NCI-H2196 treated with DMSO at 0.1 percent for 48 hours (cell line): Measurements from ENCODE around the gene RASSF7.

ENCODE experiments used
- DNase-seq: peaks from one replicate; lab custom pipeline; 2025; ENCODE audit not compliant: unreplicated experiment; lab: John Stamatoyannopoulos, UW

RASSF7 gene

DNA sequence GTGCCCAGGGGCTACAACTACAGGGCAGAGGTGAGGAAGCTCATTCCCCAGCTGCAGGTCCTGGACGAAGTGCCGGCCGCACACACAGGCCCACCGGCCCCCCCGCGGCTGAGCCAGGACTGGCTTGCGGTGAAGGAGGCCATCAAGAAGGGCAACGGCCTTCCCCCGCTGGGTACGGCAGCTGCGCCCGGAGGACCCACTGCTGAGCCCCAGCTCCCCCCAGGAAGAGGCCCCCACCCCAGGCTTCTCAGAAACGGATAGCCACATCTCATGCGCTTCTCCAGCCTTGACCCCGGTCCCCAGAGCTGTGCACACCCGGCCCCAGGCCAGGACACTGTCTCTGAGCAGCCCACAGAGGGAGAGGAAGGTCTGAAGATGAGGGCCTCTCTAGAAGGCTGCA lies 9.6 kb upstream of the RASSF7 start:
- no peak for DNase-seq

DNA sequence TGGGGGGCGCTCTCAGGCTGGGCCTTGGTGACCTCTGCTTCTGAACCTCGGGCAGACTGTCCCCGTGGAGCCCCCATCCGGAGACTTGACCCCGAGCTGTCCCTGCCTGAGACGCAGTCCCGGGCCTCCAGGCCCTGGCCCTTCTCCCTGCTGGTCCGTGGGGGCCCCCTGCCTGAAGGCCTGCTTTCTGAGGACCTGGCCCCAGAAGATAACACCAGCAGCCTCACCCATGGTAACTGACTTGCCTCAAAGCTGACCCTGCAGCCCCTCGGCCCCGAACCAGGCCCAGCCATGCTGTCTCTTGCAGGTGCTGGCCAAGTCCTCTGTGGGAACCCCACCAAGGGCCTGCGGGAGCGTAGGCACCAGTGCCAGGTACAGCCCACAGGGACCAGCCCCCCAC lies 9.2 kb upstream of the RASSF7 start:
- DNase-seq = no peak

DNA sequence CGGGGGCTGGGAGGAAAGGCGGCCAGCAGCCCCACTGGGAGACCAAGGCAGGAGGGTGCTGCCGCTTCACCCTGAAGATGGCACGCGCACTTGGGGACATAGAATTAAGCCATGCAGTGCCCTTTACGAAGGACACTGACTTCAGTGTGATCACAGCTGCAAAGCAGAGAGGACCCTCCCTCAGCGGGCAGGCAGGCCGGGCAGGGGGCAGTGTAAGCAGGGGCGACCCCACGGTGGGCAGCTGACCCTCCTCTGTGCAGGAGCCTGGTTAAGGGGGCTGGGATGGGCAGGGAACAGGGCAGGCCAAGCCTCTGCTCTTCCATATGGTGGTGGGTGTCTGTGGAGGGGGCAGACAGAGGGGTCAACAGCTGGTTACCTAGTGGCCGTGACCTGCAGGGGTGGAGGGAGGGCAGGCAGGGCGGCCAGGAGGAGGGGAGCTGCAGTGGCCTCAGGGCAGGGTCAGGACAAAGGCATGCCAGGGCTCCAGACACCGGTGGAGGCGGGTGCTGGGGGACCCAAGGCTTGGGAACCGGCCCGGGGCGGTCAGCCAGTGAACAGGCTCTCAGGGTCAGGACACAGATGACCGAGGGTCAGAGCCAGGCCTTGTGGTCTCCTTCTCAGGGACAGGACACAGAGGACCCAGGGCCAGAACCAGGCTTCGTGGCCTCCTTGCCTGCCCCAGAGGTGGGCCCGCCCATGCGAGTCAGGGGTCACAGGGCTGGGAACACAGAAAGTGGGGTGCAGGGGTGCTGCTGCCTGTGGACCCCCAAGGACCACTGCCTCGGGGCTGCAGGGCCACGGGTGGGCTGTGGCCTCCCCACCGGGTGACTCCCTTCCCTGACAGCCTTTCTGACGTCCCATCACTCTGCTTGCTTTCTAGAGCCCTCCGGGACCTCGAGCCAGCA lies 7.4 kb upstream of the RASSF7 start:
- no peak for DNase-seq

DNA sequence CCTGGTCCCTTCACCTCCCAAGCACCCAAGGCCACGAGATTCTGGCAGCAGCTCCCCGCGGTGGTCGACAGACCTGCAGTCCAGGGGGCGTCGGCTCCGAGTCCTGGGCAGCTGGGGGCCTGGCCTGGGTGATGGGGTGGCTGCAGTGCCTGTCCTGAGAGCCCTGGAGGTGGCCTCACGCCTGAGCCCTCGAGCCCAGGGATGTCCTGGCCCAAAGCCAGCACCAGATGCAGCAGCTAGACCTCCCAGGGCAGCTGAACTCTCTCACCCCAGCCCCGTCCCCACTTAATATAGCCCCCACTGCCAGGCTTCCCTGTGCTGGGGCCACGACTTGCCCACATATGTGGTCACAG lies 6.8 kb upstream of the RASSF7 start:
- DNase-seq = no peak

DNA sequence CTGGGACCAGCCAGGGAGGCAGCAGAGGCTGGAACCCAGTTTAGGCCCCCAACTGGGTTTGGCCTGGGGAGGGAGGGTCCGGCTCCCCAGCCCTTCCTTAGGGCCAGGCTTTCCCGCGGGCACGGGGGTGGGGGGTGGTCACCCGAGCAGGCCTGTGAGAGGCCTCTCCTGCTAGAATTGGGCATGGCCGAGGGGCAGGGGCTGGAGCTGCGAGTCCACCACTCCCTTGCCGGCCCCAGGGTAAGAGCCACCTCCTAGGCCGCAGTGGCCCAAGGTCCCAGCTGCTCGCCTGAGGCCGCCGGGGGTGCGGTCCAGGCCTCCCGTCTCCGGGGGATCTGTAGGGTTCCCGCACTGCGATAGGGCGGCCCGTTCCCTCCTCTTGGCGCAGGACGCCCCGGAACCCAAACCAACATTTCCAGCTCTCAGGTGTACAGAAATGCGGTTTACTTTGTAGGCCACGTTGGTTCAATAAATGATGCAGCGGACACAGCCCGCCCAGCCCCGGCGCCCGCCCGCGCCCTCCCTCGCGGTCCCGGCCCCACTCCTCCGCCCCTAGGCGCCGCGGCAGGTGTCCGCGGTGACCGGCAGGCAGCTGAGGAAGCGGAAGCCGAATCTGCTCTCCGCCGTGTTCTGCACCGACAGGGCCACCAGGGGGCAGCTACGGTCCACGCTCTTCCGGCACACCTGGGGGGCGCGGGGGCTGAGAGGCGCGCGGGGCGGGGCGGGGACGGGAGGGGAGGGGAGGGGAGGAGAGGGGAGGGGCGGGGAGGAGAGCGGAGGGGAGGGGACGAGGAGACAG lies 6.1 kb upstream of the RASSF7 start:
- peak; percentile 81 for DNase-seq

DNA sequence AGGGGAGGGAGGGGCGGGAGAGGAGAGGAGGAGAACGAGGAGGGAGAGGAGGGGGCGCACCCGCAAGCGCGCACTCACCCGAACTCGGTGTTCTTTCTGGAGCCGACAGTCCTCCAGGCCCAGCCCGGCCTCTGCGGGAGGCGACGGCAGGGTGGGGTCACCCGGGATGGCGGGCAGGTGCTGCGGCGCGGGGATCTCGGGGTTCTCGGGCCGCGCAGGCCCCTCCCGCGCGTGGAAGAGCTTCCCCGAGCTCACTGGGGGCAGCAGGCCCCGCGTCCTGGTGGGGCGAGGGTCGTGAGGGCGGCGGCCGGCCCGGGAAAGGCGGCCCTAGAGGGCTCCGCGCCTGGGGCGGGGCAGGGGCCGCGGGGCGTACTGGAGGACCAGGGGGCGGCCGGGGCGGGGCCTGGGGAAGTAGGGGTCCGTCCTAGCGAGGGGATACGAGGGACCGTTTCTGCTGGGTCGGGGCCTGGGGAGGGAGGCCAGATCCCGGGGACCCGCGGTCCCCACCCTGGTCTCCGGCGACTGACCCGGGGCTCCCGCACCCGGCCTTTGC lies 5.5 kb upstream of the RASSF7 start:
- no peak for DNase-seq

DNA sequence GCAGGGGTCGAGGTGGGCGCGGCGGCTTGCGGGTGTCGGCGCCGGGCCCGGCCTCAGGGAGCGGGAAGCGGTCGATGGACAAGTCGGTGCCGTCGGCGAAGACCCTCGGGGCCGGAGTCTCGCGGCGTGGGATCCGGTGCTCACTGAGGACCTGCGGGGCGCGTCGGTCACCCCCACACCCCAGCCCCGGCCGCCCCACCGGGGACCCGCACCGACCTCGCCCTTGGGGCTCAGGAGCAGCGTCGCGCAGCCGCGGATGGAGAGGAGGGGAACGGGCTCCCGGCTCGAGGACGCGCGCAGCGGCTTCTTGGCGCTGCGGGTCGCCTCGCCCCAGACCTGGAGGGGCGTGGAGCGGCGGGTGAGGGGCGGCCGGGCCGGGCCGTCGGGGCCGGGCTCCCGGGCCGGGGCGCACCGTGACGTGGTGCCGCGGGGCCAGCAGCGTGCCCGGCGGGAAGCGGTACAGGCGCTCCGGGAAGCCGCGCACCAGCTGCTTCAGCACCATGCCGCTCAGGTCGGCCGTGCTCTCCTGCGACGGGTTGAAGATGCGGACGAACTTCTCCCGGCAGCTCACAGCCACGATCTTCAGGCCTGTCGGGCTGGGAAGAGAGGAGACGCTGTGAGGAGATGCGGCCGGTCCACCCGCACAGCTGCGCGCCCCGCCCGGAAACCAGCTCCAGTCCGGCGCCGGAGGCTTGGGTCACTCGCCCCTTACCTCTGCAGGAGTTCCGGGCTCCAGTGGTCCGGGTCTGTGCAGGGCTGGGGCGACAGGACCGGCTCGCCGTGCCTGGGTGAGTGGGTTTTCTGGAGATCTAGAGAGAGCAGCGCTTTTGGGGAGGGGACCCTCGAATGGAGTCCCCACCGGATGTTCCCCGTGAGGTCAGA lies 4.7 kb upstream of the RASSF7 start:
- no peak for DNase-seq

DNA sequence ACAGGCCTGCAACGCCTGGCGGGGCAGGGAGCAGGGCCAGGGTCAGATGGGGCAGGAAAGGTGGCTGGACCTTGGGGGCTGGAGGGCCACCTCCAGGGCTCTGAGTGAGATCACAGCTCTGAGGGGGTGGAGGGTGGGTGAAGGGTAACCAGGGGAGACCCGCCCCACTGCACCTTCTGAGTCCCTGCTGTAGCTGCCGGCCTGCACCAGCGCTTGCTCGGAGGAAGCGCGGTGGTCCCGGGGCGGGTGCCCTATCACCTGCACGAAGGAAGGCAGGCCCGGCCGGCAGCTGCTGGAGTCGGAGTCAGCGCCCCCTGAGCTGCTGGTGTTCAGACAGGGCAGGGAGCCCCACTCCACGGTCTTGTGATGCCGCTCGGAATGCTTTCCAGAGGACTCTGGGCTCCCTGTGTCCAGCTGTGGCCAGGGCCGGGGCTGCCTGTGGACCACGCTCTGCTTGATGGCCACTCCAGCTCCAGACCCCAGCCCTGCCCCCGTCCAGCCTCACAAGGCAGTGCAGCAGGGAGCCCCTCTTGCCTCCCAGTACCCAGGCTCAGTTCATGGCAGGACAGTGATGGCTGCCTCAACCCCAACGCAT lies 4.0 kb upstream of the RASSF7 start:
- no peak for DNase-seq

DNA sequence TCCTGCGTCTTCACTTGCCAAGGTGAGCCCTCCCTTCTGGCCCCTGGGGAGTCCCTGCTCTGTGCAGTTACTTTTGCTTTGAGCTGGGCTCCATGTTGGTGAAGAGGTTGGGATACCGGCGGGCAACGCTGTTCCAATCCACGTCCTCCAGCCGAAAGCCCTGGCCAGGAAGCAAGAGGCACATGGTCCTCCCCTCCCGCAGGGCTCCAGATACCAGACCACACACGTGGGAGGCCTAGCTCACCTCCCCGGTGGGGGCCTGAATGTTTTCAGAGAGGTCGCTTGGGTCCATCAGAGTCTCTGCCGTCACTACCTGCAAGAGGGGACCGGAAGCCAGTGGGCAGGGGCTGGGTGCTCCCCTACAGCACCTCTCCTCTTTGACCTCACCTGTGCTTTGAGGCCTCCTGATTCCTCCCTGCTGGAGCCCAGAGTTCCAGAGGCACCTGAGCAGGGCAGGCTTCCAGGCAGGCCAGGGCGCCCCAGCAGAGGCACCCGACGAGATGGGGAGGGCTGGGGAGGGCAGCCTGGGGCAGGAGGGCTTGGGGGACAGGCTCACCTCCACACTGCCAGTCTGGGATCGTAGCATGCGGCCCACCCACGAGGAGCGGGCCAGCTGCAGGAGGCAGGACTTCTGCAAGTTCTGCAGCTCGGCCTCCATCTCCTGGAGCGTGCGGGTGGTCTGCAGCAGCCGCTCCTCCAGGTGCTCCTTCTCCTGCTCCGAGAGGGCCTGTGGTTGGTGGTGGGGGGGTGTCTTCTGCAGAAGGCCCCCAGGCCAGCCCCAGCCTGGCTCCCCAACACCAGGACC lies 3.2 kb upstream of the RASSF7 start:
- no peak for DNase-seq

DNA sequence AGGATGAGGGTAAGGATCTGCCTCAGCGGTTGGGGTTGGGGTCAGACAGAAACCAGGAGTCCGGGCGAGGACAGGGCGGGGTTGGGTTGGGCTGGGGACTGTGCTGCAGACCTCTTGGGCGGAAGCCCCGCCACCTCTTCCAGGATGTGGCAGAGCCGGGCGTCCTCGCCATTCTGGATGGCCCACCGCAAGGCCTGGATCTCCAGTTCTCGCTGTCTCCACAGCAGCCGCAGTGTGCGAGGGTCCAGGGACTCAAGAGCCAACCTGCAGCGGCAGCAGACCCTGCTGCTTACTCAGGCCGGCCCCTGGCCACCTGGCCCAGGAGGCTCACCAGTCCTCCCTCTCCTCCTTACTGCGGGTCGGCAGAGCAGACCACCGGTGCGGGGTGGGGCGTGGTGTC lies 2.3 kb upstream of the RASSF7 start:
- DNase-seq = no peak

DNA sequence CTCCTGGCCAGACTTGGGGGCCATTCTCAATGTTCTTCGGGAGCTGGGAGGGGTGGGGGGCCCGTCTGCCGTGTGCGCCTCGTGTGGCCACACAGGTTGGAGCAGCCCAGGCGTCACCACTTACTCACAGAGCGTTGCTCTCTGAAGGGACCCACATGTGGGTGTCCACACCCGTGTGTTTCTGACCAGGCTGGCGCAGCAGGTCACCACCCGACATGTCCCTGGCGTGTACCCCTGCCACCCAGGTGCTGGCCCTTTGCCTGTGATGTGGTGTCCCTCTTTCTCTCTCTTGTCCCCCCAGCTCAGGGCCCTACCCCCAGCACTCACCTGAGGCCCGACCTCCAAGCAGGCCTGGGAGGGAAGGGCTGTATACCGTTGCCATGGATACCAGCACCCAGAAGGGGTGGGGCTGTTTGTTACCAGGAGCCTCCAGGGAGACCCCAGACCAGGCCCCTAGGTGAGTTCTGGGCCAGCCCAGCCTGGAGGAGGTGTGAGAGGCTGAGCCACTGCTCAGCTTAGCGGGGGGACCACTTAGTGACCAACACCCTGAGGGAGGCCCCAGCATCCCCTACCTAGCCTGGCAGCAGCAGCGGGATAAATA lies 1.6 kb upstream of the RASSF7 start:
- DNase-seq = no peak

DNA sequence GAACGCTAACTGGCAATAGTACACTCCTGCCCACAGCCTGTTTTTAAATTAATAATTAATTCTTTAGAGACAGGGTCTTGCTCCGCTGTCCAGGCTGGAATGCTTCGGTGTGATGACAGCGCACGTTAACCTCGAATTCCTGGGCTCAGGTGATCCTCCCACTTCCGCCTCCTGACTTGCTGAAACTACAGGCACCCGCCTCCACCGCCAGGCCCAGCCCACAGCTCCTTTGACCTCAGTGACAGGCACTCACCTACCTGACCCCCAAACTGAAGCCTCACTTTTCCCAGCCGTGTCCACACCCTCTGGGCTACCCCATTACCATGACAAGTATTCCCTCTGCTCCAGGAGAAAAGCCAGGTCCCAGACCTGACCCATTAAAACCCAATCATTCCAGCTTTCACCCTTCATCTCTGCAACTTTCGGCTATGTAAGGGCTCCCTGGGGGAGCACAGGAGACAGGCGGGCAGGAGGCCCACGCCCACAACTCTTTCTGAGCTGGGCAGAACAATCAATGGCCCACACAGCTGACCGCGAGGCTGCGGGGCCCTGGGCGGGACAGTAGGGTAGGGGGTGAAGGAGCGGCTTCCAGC lies 962 bp upstream of the RASSF7 start:
- DNase-seq = no peak

DNA sequence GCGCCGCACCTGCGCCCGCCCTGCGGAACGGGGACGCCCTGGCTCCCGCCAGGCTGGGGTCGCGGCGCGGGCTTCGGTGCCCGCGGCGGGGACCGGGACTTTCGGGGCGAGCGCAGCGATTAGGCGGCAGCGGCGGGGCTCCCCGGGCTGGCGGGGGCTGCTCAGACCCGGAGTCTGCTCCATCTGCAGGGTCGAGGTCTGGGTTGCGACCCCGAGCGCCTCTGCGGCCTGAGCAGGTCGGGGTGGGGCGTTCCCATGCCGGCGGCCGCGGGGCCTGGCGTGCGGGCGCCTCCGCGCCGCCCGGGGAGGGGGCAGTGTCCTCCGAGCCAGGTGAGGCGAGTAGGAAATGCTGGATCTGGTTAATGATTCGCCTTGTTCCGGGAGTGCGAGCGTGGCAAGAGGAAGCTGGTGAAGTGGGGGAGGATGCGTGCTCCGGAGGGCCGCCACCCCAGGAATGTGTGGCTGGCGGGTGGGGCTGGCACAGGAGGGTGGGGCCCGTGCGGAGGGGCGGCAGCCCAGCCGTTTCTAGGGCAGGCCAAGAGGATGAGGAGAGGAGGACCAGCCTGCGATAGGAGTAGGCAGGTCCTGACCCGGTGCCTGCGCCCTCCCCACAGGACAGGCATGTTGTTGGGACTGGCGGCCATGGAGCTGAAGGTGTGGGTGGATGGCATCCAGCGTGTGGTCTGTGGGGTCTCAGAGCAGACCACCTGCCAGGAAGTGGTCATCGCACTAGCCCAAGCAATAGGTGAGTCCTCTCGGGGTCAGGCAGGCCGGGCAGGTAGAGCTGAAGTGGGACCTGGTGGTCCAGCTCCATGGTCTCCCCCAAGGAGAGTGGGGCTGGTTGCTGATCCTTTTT lies 606 bp downstream of the RASSF7 start:
- no peak for DNase-seq

DNA sequence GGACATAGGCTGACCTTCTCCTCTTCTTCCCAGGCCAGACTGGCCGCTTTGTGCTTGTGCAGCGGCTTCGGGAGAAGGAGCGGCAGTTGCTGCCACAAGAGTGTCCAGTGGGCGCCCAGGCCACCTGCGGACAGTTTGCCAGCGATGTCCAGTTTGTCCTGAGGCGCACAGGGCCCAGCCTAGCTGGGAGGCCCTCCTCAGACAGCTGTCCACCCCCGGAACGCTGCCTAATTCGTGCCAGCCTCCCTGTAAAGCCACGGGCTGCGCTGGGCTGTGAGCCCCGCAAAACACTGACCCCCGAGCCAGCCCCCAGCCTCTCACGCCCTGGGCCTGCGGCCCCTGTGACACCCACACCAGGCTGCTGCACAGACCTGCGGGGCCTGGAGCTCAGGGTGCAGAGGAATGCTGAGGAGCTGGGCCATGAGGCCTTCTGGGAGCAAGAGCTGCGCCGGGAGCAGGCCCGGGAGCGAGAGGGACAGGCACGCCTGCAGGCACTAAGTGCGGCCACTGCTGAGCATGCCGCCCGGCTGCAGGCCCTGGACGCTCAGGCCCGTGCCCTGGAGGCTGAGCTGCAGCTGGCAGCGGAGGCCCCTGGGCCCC lies 1.4 kb downstream of the RASSF7 start:
- DNase-seq = no peak

DNA sequence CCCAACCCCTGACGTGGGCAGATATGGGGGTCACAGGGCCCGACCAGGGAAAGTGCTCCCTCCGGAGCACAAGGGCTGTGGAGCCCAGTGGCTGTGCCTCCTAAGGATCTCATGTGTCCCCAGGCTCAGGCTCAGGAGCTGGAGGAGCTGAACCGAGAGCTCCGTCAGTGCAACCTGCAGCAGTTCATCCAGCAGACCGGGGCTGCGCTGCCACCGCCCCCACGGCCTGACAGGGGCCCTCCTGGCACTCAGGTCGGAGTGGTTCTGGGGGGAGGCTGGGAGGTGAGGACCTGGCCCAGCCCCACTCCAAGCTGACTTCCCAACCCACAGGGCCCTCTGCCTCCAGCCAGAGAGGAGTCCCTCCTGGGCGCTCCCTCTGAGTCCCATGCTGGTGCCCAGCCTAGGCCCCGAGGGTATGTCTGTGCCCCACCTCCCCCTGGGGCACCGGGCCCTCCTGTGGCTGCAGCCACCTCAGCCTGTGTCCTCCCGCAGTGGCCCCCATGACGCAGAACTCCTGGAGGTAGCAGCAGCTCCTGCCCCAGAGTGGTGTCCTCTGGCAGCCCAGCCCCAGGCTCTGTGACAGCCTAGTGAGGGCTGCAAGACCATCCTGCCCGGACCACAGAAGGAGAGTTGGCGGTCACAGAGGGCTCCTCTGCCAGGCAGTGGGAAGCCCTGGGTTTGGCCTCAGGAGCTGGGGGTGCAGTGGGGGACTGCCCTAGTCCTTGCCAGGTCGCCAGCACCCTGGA lies 2.5 kb downstream of the RASSF7 start:
- DNase-seq = no peak

DNA sequence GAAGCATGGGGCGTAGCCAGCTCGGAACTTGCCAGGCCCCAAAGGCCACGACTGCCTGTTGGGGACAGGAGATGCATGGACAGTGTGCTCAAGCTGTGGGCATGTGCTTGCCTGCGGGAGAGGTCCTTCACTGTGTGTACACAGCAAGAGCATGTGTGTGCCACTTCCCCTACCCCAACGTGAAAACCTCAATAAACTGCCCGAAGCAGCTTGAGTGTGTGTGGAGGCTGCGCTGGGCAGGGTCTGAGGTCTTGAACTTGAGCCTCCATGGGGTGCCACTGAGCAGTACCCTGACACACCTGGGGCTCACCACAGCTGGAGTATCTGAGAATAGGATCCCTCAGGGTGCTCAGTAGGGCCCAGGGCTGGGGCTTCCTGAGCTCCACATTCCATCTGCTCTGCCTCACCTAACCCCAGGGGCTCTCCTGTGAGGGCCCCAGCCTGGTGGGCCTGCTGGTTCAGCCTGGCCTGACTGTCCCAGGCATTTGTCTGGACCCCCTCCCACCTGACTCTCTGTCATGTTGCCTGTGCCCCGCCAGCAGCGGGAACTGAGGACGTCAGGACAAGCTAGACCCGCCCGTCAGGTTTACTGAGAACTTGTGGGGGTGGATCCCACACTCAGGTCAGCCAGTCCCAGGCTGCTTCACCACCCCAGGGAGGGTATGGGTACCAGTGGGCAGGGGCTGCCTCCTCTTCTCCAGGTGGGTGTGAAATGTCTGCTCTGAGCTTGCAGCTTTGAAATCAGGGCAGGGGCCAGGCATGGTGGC lies 3.2 kb downstream of the RASSF7 start:
- no peak for DNase-seq
